HG02588 (cell line): ENCODE measurements around the gene DCLK1.

Source experiments
- ATAC-seq: cut with Tn5 transposase; IDR thresholded peaks from one replicate; pipeline ENCODE4 v1.9.1; 2021; ENCODE audit warnings: mild to moderate bottlenecking, moderate library complexity; ENCODE audit not compliant: unreplicated experiment

Gene DCLK1

GRCh38 chr13:35767256-35767976, 363.8 kb downstream of the DCLK1 start:
- no peak for ATAC-seq

- ATAC-seq = no peak
Measured at GRCh38 chr13:35766663-35767062, 364.5 kb downstream of the DCLK1 start.

GRCh38 chr13:35765941-35766340, 365.2 kb downstream of the DCLK1 start:
- ATAC-seq = no peak

DNA sequence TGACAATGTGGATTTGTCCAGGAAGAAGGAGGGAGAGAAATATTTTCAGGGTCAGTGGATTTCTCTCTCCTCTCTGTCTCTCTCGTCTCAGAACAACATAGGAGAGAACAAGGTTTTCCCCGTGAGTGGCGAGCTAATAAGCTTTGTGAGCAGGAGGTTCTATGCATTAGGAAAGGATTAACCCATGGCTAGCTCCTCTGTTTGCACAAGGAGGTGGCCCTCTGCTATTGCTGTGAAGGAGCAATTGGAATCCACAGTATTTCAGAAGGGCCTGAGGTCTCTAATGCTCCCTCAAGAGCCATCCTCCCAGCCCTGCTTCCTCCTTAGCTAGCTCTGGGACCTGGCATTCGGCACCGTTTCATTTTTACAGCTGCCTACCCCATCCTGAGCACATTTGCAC, 365.8 kb downstream of the DCLK1 start:
- no peak for ATAC-seq

GRCh38 chr13:35764326-35765015, 366.7 kb downstream of the DCLK1 start:
- ATAC-seq = no peak

- ATAC-seq = no peak
Measured at GRCh38 chr13:35763782-35764123, 367.4 kb downstream of the DCLK1 start.

DNA sequence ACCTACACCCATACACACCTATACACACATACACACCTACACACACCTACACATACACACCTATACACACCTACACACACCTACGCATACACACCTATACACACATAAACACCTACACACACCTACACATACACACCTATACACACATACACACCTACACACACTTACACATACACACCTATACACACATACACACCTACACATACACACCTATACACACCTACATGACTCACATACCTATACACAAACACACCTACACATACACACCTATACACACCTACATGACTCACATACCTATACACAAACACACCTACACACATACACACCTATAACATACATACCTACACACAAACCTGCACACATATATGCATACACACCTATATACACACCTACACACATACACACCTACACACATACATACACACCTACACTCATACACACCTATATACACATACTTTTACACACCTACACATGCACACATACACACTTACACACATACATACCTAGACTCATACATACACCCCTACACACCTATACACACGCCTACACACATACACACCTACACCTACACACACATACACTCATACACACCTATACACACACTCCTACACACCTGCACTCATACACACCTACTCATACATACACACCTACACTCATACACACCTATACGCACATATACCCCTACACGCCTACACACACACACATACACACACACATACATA, 368.0 kb downstream of the DCLK1 start:
- ATAC-seq = no peak

GRCh38 chr13:35761440-35762252, 369.5 kb downstream of the DCLK1 start:
- ATAC-seq = no peak

DNA sequence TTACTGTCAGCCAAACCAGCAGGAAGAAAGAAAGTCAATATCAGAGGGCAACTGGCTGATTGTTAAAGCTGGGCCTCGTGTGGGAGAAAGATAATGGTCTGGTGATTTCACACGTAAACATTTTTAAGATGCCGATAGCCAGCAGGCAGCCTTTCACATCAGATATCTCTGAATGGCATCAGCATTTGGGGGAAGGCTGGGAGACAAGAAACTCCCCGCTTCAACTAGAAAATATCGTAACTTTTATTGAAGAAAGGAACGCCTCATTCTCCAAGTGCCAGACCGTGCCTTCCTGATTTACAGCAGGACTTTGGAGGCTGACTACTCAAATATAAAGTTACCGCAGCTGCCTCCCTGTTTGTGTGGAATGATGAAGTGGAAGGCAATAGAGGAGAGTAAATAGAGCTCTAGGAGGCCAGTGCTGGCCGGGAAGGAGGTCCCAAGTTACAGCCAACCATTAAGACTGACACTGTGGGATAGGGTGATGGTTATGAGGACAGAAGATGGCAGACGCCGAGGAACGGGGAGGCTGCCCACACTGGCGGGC, 370.4 kb downstream of the DCLK1 start:
- ATAC-seq = no peak

DNA sequence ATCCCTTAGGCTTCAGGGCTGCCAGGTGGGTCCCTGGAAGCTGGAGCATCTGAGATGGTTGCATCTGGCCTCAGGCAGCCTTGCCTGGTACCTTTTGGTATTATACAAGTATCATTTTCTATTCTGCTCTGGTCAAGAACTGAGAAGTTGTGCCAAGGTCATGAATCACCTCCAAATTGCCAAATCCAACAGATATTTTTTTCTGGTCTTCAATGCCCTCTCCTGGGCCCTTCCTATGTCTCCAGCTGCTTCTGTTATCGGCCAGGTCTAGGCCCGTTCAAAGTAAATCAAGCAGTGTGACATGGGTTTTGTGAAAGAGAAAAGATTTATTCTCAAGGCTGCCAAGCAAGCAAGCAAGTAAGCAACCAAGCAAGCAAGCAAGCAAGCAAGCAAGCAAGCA, 383.6 kb downstream of the DCLK1 start:
- ATAC-seq = no peak

DNA sequence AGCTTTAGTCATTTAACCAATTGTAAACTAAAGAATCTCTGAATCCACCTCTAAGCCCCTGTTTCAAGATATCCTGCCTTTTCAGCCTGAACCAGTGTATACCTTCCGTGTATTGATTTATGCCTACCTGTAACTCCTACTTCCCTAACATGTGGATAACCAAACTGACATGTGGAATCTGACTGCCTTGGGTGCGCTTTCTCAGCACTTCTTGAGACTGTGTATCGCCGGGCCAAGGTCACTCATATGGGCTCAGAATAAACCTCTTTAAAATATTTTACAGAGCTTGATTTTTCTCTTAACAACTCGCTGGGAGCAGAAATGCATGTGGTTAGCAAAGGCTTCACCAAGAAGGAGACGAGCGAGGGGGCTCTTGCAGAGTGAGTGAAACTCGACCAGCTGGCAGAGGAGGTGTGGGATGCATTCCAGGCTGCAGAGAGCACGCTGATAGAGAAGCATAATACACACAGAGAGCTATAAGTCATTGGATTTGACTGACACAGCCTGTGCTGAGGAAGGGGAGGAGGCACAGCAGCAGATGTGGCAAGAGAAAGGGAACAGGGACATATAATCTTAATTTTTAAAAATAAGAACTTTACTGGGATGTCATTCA, 386.5 kb downstream of the DCLK1 start:
- ATAC-seq = no peak

GRCh38 chr13:35744144-35744543, 387.0 kb downstream of the DCLK1 start:
- ATAC-seq = no peak

- no peak for ATAC-seq
Measured at GRCh38 chr13:35743165-35743564, 388.0 kb downstream of the DCLK1 start.

- no peak for ATAC-seq
Measured at GRCh38 chr13:35741657-35742056, 389.5 kb downstream of the DCLK1 start.

- ATAC-seq = no peak
Measured at GRCh38 chr13:35736876-35737275, 394.3 kb downstream of the DCLK1 start.

GRCh38 chr13:35733827-35734226, 397.4 kb downstream of the DCLK1 start:
- ATAC-seq = no peak

DNA sequence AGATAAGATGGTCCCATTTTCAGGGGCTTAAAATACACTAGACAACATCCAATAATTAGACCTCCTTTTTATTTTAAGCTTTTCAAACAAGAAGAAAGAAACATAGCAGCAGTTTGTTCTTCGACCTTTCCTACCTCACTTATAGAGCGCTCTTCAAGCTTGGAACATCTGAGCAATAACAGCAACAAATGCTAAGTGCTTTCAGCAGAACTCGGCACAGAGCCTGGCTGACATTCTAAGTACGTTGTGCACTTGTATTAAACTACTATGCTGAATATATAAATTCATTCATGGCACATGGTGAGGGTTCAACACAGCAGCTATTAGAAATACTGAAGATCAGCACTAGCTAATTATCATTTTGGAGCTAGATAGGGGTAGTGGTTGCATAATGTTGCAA, 398.6 kb downstream of the DCLK1 start:
- no peak for ATAC-seq

DNA sequence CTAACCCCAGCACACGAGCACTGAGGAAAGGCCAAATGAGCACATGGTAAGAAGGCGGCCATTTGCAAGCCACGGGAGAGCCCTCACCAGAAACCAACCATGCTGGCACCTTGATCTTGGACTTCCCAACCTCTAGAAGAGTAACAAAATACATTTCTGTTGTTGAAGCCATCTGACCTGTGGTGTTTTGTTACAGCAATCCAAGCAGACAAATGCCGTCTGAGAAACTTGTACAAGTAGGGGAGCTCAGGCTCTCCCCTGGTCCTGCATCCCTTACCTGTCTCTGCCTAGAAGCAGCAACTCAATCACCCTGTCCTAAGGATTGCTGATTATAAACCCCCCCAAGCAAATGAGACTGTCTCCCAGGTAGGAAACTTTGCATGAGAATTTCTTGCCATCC, 399.7 kb downstream of the DCLK1 start:
- no peak for ATAC-seq

DNA sequence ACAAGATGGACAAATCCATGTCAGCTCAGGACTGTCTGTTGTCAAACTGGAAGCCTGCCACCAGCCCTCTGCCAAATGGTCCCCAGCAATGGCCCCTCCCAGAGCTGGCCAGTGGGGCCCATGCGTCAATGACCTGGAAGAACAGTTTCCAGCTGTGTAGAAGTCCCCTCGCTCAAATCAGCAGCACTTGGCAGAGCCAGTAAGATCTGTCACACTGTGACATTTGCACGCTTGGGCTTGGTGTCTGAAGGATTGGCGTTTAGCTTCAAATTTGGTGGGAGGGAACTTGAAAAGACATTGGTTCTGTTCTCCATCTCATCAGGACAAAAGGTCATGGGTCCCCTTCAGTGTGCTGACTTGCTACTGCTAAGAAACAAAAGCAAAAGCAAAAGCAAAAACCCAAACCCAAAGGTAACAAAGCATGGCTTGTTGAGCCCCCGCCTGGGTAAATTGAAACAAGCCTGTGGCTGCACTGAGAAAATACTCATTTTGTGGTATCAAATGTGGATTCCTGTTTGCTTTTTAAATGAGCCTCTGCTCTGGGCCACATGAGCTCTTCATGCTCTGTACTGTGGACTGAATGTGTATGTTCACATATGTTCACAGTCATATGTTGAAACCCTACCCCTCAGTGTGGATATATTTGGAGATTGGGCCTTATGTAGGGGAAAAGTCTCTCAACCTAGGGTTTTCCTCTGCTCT, 401.1 kb downstream of the DCLK1 start:
- peak; percentile 75 for ATAC-seq

DNA sequence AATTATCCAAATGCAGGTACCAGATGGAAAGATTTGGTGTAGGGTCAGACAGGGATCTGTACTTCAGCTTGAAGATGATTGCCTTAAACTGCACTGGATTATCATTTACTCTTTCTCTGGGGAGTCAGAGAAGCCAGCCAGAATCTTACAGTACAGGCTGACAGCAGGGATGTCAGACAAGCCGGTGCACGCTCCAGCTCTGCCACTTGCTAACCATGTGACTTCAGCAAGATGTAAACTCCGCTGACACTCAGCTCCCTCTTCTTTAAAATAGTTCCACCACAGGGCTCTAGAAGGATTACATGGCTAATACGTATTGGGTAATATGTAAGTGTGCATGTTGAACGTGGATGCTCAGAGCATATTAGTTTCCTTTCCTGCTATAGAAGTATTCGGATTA, 403.3 kb downstream of the DCLK1 start:
- no peak for ATAC-seq
